Activated naive CD8-positive, alpha-beta T cell treated with anti-CD3 and anti-CD28 coated beads, Interleukin-2, amount 10 ng/mL, durations not matched to agents 7 days and 5 days (primary cell): ENCODE data around the gene FSTL3. TPM values are rescaled to one million over a fixed set of nuclear protein-coding genes. Genes with fewer than 3 reads are reported as not detected.
"Not testable (repeated sequence)": the region's sequence is repeated elsewhere in the genome, so short reads cannot be mapped to it uniquely, and the experiment has no call there.

ENCODE experiments used
- ATAC-seq: fragments of 150-1000 bp; cut with Tn5 transposase; one replicate; pipeline ENCODE4 v1.10.0; 2021; ENCODE audit warnings: low read depth, moderate library complexity
- POLR2A ChIA-PET: fragments of 350-600 bp; sonication (Branson Sonifier 250); formaldehyde crosslinking; loops from one replicate; lab custom pipeline; 2021; ENCODE audit warnings: antibody characterized with exemption; lab: Charles Lee
- DNase-seq: peaks from one replicate; pipeline ENCODE4 v3.0.0; 2021
- H3K27ac Mint-ChIP-seq: one replicate; pipeline ENCODE4 v1.8.0; 2022; ENCODE audit warnings: mild to moderate bottlenecking, mixed read lengths
- H3K27me3 Mint-ChIP-seq: one replicate; pipeline ENCODE4 v1.8.0; 2022; ENCODE audit warnings: mild to moderate bottlenecking, moderate library complexity, mixed read lengths
- H3K36me3 Mint-ChIP-seq: one replicate; pipeline ENCODE4 v1.8.0; 2021; ENCODE audit warnings: mild to moderate bottlenecking, mixed read lengths
- H3K4me1 Mint-ChIP-seq: one replicate; pipeline ENCODE4 v1.8.0; 2021; ENCODE audit warnings: mixed read lengths
- H3K4me3 Mint-ChIP-seq: one replicate; pipeline ENCODE4 v1.8.0; 2022; ENCODE audit warnings: mild to moderate bottlenecking, moderate library complexity, mixed read lengths
- H3K9me3 Mint-ChIP-seq: one replicate; pipeline ENCODE4 v1.8.0; 2021; ENCODE audit warnings: mixed read lengths
- total RNA-seq, 2 experiments: library from RNA; stranded (reverse); gene quantifications; one replicate each; pipeline ENCODE4 v1.2.3, GENCODE V29; 2021

The FSTL3 gene
- total RNA-seq, 2 experiments from 2014 or later: 2.6 to 2.9 TPM

DNA sequence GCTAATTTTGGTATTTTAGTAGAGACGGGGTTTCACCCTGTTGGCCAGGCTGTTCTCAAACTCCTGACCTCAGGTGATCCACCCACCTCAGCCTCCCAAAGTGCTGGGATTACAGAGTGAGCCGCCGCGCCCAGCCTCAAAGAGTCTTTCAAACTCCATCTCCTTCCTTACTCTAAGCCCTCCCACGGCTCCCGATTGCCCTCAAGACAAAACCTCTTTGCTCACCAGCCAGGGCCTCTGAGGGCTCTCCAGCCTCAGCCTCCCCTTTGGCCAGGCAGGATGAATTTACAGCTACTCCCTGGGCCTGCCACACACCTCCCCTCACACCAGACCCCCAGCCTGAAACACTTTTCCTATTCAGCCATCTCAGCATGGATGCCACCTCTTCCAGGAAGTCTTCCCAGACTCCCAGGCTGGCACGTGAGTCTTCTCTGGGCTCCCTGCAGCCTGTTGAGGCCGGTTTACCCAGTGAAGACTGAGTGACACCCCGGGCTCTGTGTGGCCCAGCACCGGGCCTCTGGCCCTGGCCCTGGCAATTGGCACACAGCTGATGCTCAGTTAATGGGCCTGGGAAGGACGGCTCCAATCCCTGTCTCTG, 11.5 kb downstream of the FSTL3 start:
- ATAC-seq: no peak
- Mint-ChIP-seq H3K27ac (no peak overlapping the region), H3K9me3 (no peaks in the 10 kb centered on the region)

GRCh38 chr19:688214-688613, 12.0 kb downstream of the FSTL3 start:
- POLR2A ChIA-PET: no interaction called here
- DNase-seq (no peak), ATAC-seq (no peak)
- H3K4me1 Mint-ChIP-seq: no peaks in the 10 kb centered on the region
- no peak overlapping the region for H3K27ac Mint-ChIP-seq
- H3K4me3 Mint-ChIP-seq: no peak overlapping the region
- H3K36me3 Mint-ChIP-seq: no peaks in the 10 kb centered on the region
- H3K27me3 Mint-ChIP-seq: peaks cover 3% of the 10 kb centered on the region
- no peaks in the 10 kb centered on the region for H3K9me3 Mint-ChIP-seq

More for the DNA sequence above, 11.5 kb downstream of the FSTL3 start:
- Mint-ChIP-seq H3K4me3 (no peak overlapping the region), H3K27me3 (peaks cover 3% of the 10 kb centered on the region), H3K36me3 (no peaks in the 10 kb centered on the region), H3K4me1 (no peaks in the 10 kb centered on the region)
- no peak for DNase-seq
- POLR2A ChIA-PET: no interaction called here

GRCh38 chr19:688992-689391, 12.8 kb downstream of the FSTL3 start:
- Mint-ChIP-seq H3K27me3 (peaks cover 3% of the 10 kb centered on the region), H3K9me3 (no peaks in the 10 kb centered on the region), H3K27ac (no peak overlapping the region), H3K4me1 (no peaks in the 10 kb centered on the region), H3K4me3 (no peak overlapping the region), H3K36me3 (no peaks in the 10 kb centered on the region)
- DNase-seq: no peak
- POLR2A ChIA-PET: no interaction called here
- ATAC-seq: no peak

- ATAC-seq (no peak), DNase-seq (no peak)
- Mint-ChIP-seq H3K36me3 (no peaks in the 10 kb centered on the region), H3K27me3 (peaks cover 8% of the 10 kb centered on the region), H3K9me3 (no peaks in the 10 kb centered on the region), H3K27ac (no peak overlapping the region), H3K4me1 (no peaks in the 10 kb centered on the region), H3K4me3 (no peak overlapping the region)
- POLR2A ChIA-PET: no interaction called here
These were observed 14.0 kb downstream of the FSTL3 start for GRCh38 chr19:690203-690602.

- ATAC-seq: no peak
These were observed 18.5 kb downstream of the FSTL3 start for GRCh38 chr19:694481-695351.

DNA sequence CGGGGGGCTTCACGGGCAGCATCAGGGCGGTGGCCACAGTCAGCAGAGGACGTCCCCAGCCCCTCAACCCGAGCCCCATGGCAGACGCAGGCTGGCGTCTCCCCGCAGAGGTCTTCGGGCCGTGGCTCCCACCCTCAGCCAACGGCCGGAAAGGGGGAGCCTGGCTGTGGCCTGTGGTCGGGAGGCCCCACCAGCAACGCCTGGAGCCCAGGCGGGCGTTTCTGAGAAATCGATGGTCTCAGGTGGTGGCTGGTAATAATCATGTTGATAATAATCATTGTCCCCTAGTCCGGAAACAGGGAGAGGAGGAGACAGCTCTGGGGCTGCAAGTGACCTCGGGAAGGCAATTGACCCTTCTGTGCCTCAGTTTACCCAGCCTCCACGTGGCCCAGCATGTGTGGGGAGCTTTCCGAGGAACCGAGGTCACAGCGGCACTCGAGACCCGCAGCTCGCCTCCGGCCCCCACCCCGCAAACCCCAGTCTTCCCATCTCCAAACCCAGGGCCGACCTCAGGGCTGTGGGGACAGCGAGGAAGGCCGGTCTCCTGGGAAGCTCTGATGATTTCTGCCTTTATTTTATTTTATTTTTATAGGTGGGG, 19.3 kb downstream of the FSTL3 start, which contains the start of gene PRSS57:
Gene PRSS57, minus strand, starts transcription at position 101 of the 598 bp plus-strand sequence. Its CDS starts 22 bp downstream, at position 79.
- DNase-seq (no peak), ATAC-seq (no peak)
- peaks cover 20% of the 10 kb centered on the region for H3K27me3 Mint-ChIP-seq
- POLR2A ChIA-PET: no interaction called here
- H3K4me3 Mint-ChIP-seq: no peak within 1 kb of the TSS
- H3K36me3 Mint-ChIP-seq: no peaks in the 10 kb centered on the region
- no peak within 1 kb of the TSS for H3K27ac Mint-ChIP-seq
- no peaks in the 10 kb centered on the region for H3K4me1 Mint-ChIP-seq
- no peaks in the 10 kb centered on the region for H3K9me3 Mint-ChIP-seq

More at GRCh38 chr19:694481-695351, 18.5 kb downstream of the FSTL3 start:
- H3K4me1 Mint-ChIP-seq: no peaks in the 10 kb centered on the region
- peaks cover 20% of the 10 kb centered on the region for H3K27me3 Mint-ChIP-seq
- H3K27ac Mint-ChIP-seq: no peak overlapping the region
- DNase-seq: no peak
- H3K36me3 Mint-ChIP-seq: no peaks in the 10 kb centered on the region
- H3K9me3 Mint-ChIP-seq: no peaks in the 10 kb centered on the region
- POLR2A ChIA-PET: no interaction called here
- H3K4me3 Mint-ChIP-seq: no peak overlapping the region

DNA sequence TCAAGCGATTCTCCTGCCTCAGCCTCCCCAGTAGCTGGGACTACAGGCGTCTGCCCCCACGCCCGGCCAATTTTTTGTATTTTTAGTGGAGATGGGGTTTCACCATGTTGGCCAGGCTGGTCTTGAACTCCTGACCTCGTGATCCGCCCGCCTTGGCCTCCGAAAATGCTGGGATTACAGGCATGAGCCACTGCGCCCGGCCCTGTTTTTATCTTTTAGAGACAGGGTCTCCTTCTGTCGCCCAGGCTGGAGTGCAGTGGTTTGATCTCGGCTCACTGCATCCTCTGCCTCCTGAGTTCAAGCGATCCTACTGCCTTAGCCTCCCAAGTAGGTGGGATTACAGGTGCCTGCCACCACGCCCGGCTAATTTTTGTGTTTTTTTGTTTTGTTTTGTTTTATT, 22.3 kb downstream of the FSTL3 start:
- H3K36me3 Mint-ChIP-seq, H3K4me1 Mint-ChIP-seq, H3K9me3 Mint-ChIP-seq, POLR2A ChIA-PET, H3K27ac Mint-ChIP-seq, DNase-seq, H3K4me3 Mint-ChIP-seq, ATAC-seq: not testable (repeated sequence)
- peaks cover 26% of the 10 kb centered on the region for H3K27me3 Mint-ChIP-seq

DNA sequence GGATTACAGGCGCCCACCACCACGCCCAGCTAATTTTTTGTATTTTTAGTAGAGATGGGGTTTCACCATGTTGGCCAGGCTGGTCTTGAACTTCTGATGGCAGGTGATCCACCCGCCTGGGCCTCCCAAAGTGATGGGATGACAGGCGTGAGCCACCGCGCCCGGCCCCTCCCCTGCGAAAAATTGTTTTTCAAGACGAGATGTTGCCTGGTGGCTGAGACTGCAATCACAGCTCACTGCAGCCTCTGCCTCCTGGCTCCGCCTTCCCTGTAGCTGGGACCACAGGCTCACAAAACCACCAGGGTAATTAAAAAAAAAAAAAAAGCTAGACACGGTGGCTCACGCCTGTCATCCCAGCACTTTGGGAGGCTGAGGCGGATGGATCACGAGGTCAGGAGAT, 23.7 kb downstream of the FSTL3 start:
- ATAC-seq, H3K4me1 Mint-ChIP-seq, H3K4me3 Mint-ChIP-seq, H3K9me3 Mint-ChIP-seq, H3K36me3 Mint-ChIP-seq, DNase-seq, POLR2A ChIA-PET, H3K27ac Mint-ChIP-seq: not testable (repeated sequence)
- H3K27me3 Mint-ChIP-seq: peaks cover 23% of the 10 kb centered on the region

GRCh38 chr19:702847-703246, 26.7 kb downstream of the FSTL3 start:
- Mint-ChIP-seq H3K27me3 (peaks cover 27% of the 10 kb centered on the region), H3K4me3 (peak overlapping the region; percentile 64)
- not testable (repeated sequence) for H3K4me1 Mint-ChIP-seq, H3K9me3 Mint-ChIP-seq, H3K27ac Mint-ChIP-seq, ATAC-seq, DNase-seq, H3K36me3 Mint-ChIP-seq
- POLR2A ChIA-PET: interaction anchor here (0.7 to 1.5 kb wide), 4 partner anchors 22 to 182 kb away, joined by 3 to 8 read pairs (median 4); partner anchors contain the start of gene RNF126

- H3K9me3 Mint-ChIP-seq: no peaks in the 10 kb centered on the region
- ATAC-seq: no peak
- POLR2A ChIA-PET: interaction anchor here (0.7 to 1.5 kb wide), 4 partner anchors 23 to 183 kb away, joined by 3 to 8 read pairs (median 4); partner anchors contain the start of gene RNF126
These were observed 27.1 kb downstream of the FSTL3 start for GRCh38 chr19:703329-703650.

DNA sequence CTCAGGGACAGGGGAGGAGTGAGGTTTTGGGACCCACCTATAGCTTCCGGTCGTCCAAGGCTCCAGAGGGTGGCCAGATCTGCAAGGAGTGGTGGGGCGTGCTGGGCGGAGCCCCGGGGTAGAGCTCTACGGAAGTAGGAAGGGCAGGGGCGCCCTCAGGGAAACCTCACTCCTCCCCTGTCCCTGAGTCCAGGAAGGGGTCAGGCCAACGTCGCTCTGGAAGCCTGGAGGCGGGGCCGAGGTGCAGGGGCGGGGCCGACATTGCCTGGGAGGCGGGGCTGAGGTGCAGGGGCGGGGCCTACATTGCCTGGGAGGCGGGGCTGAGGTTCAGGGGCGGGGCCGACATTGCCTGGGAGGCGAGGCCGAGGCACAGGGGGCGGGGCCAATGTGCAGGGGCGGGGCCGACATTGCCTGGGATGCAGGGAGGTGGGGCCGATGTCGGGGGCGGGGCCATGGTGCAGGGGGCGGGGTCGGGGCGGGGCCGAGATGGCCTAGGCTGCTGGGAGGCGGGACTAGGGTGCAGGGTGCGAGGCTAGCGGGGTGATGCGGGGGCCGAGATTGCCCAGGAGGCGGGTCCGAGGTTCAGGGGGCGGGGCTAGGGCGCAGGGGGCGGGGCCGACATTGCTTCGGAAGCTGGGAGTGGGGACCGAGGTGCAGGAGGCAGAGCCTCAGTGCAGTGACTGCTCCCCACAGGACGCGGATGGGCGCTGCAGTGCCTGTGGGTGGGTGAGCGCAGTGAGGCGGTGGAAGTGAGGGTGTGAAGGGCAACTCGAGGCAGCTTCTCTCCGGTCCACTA, 27.7 kb downstream of the FSTL3 start:
- POLR2A ChIA-PET: interaction anchor here (0.7 to 1.5 kb wide), 4 partner anchors 23 to 183 kb away, joined by 3 to 8 read pairs (median 4); partner anchors contain the start of gene RNF126
- no peaks in the 10 kb centered on the region for H3K36me3 Mint-ChIP-seq
- peak; percentile 86 for ATAC-seq

More at GRCh38 chr19:703329-703650, 27.1 kb downstream of the FSTL3 start:
- no peak for DNase-seq
- H3K4me3 Mint-ChIP-seq: peak overlapping the region; percentile 64
- H3K36me3 Mint-ChIP-seq: no peaks in the 10 kb centered on the region
- H3K27me3 Mint-ChIP-seq: peaks cover 31% of the 10 kb centered on the region
- peaks cover 3% of the 10 kb centered on the region for H3K4me1 Mint-ChIP-seq
- H3K27ac Mint-ChIP-seq: peak overlapping the region; percentile 43

DNA sequence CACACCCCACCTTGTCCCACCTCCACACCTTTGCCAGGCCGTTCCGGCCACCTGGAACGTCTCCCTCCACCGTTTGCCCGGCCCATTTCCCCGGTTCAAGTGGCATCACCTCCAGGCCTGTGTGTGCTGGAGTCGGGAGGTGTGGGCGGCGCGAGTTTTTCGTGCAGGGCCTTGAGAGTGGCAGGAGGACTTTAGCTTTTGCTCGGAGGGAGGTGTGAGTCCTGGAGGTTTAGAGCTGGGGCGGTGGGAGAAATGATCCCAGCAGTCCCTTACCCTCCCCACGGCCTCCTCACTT, 28.2 kb downstream of the FSTL3 start:
- POLR2A ChIA-PET: no interaction called here
- Mint-ChIP-seq H3K27me3 (peaks cover 31% of the 10 kb centered on the region), H3K4me1 (peaks cover 3% of the 10 kb centered on the region), H3K9me3 (no peaks in the 10 kb centered on the region), H3K36me3 (no peaks in the 10 kb centered on the region), H3K27ac (no peak overlapping the region), H3K4me3 (no peak overlapping the region)
- DNase-seq (no peak), ATAC-seq (no peak)

More for the DNA sequence above, 27.7 kb downstream of the FSTL3 start:
- DNase-seq: peak; percentile 80
- Mint-ChIP-seq H3K27me3 (peaks cover 31% of the 10 kb centered on the region), H3K4me3 (peak overlapping the region; percentile 64), H3K4me1 (peaks cover 3% of the 10 kb centered on the region), H3K27ac (peak overlapping the region; percentile 43), H3K9me3 (no peaks in the 10 kb centered on the region)
